T-helper 1 cell treated with Interleukin-12 subunit alpha and Interleukin-12 subunit beta and Interleukin-4 antibody, amounts not matched to agents 30 μg/mL and 1 μg/mL, for 36 hours (primary cell): ENCODE results near the gene BMAL1.
"Not testable (repeated sequence)": the region's sequence is repeated elsewhere in the genome, so short reads cannot be mapped to it uniquely, and the experiment has no call there.

ENCODE experiments used
- H3K27ac Mint-ChIP-seq: one replicate; pipeline ENCODE4 v1.8.0; 2021; ENCODE audit warnings: mild to moderate bottlenecking, mixed read lengths
- H3K27me3 Mint-ChIP-seq: one replicate; pipeline ENCODE4 v1.8.0; 2021; ENCODE audit warnings: low read depth, mixed read lengths
- H3K36me3 Mint-ChIP-seq: one replicate; pipeline ENCODE4 v1.8.0; 2021; ENCODE audit warnings: low read depth, mixed read lengths
- H3K4me1 Mint-ChIP-seq: one replicate; pipeline ENCODE4 v1.8.0; 2021; ENCODE audit warnings: low read depth, mixed read lengths
- H3K4me3 Mint-ChIP-seq: one replicate; pipeline ENCODE4 v1.8.0; 2021; ENCODE audit warnings: mild to moderate bottlenecking, moderate library complexity, mixed read lengths
- H3K9me3 Mint-ChIP-seq: one replicate; pipeline ENCODE4 v1.8.0; 2021; ENCODE audit warnings: mixed read lengths

Gene BMAL1

DNA sequence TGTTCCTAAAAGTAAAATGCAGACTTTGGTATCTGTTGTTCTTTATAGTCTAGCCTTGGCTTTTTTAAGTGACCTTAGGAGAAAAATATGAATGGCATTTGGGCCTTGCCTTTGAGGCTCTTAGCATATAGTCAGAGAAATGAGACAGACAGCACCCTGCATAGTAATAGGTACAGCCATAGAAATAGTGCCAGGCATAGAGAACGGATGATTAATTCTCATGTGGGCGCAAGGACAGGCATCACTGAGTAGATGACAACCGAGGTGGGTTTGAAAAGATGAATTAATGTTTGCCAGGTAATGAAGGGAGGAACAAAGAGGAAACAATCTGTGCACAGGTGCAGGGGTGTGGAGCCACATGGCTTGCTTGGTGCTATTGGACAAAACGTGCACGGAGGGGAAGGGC lies 90.5 kb downstream of the BMAL1 start:
- H3K27ac Mint-ChIP-seq, result peak overlapping the region; percentile 4
- H3K27me3 Mint-ChIP-seq, result no peaks in the 10 kb centered on the region
- no peaks in the 10 kb centered on the region for H3K9me3 Mint-ChIP-seq
- peaks cover 34% of the 10 kb centered on the region for H3K36me3 Mint-ChIP-seq
- H3K4me1 Mint-ChIP-seq, result no peaks in the 10 kb centered on the region
- no peak overlapping the region for H3K4me3 Mint-ChIP-seq

DNA sequence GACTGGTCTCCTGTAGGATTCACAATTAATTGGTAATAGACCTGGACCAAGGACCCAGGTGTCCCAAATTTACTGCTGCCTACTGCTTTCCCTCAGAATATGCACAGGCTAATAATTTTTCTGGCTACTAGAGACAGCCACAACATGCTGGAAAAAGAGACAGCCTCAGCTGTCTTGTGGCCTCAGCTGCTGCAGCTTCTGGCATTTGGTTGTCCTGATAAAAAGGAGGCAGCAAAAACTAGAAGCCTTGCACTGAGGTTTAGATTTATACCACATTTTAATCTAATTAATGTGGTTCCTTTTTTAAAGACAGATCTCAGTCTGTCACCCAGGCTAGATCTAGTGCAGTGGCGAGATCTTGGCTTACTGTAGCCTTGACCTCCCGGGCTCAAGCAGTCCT lies 95.6 kb downstream of the BMAL1 start:
- no peaks in the 10 kb centered on the region for H3K9me3 Mint-ChIP-seq
- no peak overlapping the region for H3K4me3 Mint-ChIP-seq
- H3K36me3 Mint-ChIP-seq, result peaks cover 34% of the 10 kb centered on the region
- H3K4me1 Mint-ChIP-seq, result no peaks in the 10 kb centered on the region
- H3K27me3 Mint-ChIP-seq, result no peaks in the 10 kb centered on the region
- H3K27ac Mint-ChIP-seq, result no peak overlapping the region

DNA sequence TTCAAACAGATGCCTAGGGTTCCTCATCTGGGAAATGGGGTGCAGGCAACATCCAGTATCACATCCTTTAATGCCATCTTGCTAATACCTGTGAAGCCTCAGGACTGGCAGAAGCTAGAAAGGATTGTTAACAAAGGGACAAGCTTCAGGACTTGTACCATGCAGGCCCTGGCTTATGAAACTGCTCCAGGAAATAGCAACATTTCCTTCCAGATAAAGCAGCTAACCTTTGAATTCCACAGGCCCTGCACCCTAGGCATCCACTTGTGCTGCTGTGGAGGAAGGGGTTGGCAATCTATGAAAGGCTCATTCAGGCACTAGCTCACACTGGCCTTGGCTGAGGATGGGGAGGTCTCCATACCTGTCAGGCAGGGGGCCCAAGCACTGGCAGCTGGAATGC lies 98.2 kb downstream of the BMAL1 start:
- H3K9me3 Mint-ChIP-seq, result no peaks in the 10 kb centered on the region
- H3K27ac Mint-ChIP-seq, result no peak overlapping the region
- no peak overlapping the region for H3K4me3 Mint-ChIP-seq
- no peaks in the 10 kb centered on the region for H3K27me3 Mint-ChIP-seq
- H3K36me3 Mint-ChIP-seq, result peaks cover 35% of the 10 kb centered on the region
- H3K4me1 Mint-ChIP-seq, result no peaks in the 10 kb centered on the region

DNA sequence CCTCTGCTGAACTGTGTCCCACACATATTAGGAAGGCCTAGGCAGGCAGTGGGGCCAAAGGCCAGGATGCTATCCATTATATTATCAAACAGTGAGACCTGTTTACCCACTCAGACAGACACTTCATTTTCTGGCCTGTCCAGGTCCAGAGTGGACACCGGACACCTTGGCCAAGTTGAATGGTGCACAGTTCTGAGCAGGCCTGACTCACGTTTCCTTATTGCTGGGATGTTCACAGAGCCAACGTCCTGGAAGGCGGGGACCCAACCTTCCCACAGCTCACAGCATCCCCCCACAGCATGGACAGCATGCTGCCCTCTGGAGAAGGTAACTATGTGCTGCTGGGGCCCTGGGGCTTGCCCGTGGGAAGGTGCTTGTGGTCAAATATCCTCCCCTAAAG lies 98.8 kb downstream of the BMAL1 start:
- H3K36me3 Mint-ChIP-seq, result peaks cover 40% of the 10 kb centered on the region
- H3K4me3 Mint-ChIP-seq, result no peak overlapping the region
- H3K9me3 Mint-ChIP-seq, result no peaks in the 10 kb centered on the region
- no peaks in the 10 kb centered on the region for H3K4me1 Mint-ChIP-seq
- H3K27me3 Mint-ChIP-seq, result no peaks in the 10 kb centered on the region
- no peak overlapping the region for H3K27ac Mint-ChIP-seq

DNA sequence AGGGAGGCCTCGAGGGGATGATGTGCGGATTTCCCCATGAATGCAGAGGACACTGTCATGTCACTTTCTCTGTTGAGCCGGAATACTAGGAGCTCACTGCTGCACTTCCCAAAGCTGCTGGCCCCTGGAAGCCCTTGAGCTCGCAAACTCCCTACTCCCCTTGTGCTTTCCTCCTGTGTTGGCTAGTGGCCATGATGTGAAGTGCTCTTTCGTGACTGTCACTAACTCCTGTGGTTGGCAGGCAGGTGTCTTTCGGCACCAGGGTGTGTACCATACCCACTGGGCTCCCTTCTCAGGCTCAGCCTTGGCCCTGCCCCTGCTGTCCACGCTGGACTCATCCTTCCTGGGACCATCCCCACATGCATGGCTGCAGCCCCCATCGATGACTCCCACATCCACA lies 99.2 kb downstream of the BMAL1 start:
- H3K36me3 Mint-ChIP-seq, result peaks cover 43% of the 10 kb centered on the region
- H3K4me1 Mint-ChIP-seq, result no peaks in the 10 kb centered on the region
- H3K27me3 Mint-ChIP-seq, result no peaks in the 10 kb centered on the region
- peak overlapping the region; percentile 3 for H3K27ac Mint-ChIP-seq
- no peaks in the 10 kb centered on the region for H3K9me3 Mint-ChIP-seq
- H3K4me3 Mint-ChIP-seq, result no peak overlapping the region

DNA sequence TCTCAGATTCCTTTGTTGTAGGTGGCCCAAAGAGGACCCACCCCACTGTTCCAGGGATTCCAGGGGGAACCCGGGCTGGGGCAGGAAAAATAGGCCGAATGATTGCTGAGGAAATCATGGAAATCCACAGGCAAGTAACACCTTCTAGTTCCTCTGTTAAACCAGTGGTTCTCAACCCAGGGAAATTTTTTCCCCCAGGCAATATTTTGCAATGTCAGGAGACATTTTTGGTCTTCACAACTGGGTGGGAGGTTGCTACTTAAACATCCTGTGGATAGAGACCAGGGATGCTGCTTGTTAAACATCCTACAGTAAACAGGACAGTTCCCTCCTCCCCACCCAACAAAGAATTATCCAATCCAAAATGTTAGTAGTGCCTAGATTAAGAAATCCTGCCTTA lies 100.7 kb downstream of the BMAL1 start:
- H3K36me3 Mint-ChIP-seq, result peaks cover 53% of the 10 kb centered on the region
- no peaks in the 10 kb centered on the region for H3K27me3 Mint-ChIP-seq
- no peaks in the 10 kb centered on the region for H3K9me3 Mint-ChIP-seq
- no peaks in the 10 kb centered on the region for H3K4me1 Mint-ChIP-seq
- no peak overlapping the region for H3K4me3 Mint-ChIP-seq
- no peak overlapping the region for H3K27ac Mint-ChIP-seq

DNA sequence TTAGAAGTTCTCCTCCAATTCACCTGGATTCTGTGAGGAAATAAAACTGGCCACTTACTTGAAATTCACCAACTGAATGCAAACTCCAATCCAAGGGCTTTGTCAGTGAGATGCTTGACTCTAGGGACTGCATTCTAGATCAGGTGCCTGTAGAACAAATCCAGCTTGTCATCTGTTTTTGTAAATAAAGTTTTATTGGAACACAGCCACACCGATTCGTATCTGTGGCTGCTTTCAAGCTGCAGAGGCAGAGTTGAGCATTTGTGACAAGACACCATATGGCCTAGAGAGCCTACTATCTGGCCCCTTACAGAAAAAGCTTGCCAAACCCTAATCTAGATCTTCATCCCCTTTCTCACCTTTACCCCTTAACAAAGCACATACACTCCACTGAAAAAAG lies 103.1 kb downstream of the BMAL1 start:
- peaks cover 45% of the 10 kb centered on the region for H3K36me3 Mint-ChIP-seq
- no peak overlapping the region for H3K4me3 Mint-ChIP-seq
- H3K27ac Mint-ChIP-seq, result no peak overlapping the region
- no peaks in the 10 kb centered on the region for H3K9me3 Mint-ChIP-seq
- no peaks in the 10 kb centered on the region for H3K4me1 Mint-ChIP-seq
- no peaks in the 10 kb centered on the region for H3K27me3 Mint-ChIP-seq

DNA sequence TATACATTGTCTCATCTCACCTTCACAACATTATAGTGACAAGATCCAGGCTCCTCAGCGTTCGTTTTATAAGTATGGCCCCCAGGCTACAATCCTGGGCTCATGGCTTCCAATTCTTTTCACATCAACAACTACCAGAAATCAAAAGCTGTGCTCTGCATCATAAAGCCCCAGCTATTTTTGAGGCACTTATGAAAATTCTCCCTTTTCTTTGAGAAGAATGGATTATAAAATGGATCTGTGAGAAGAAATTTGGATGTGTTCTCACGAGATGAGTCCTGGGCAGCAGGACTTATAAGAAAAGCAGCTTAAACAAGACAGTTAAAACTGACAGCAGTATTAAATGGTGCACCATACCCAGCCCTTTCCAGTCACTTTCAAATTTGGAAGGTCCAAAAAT lies 105.2 kb downstream of the BMAL1 start:
- Mint-ChIP-seq H3K4me1 (no peaks in the 10 kb centered on the region), H3K27ac (no peak overlapping the region)

DNA sequence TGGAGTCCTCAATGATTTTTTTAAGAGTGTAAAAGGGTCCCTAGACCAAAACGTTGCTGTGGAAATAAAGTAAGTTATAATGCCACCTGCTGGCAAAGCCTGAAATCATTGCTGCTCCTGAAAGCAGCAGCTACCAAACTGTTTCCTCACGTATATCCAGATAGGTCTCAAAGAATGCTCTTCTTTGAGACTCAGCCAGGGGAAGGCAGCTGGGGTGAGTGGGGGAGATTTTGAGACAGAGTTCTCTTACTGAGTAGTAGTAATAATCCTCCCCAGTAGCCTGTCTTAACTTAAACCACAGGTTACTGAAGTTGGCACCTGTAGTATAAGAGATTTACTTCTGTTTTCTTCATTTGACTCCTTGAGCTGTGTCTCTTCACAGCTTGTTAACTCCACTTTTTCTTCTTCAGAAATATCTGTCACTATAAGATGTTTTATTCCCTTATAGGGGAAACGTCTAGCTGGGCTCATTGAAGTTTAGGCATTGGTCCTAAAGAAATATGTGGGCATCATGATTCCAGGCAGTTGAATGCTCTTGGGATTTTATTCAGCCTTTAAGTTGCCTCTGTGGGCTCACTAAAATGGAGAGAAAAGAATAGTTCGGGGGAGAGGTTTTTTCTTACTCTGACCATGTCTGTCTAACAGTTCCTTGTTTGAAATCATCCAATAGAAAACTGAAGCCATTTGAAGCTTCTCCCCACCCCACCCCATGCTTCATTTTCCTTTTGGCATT lies 107.5 kb downstream of the BMAL1 start:
- Mint-ChIP-seq H3K27me3 (no peaks in the 10 kb centered on the region), H3K36me3 (peaks cover 35% of the 10 kb centered on the region)

More for the DNA sequence above, 105.2 kb downstream of the BMAL1 start:
- Mint-ChIP-seq H3K36me3 (peaks cover 40% of the 10 kb centered on the region), H3K27me3 (no peaks in the 10 kb centered on the region), H3K9me3 (no peaks in the 10 kb centered on the region), H3K4me3 (no peak overlapping the region)

DNA sequence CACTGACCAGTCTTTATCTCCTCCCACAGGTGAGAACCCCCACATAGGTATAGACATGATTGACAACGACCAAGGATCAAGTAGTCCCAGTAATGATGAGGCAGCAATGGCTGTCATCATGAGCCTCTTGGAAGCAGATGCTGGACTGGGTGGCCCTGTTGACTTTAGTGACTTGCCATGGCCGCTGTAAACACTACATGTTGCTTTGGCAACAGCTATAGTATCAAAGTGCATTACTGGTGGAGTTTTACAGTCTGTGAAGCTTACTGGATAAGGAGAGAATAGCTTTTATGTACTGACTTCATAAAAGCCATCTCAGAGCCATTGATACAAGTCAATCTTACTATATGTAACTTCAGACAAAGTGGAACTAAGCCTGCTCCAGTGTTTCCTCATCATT lies 109.0 kb downstream of the BMAL1 start:
- no peaks in the 10 kb centered on the region for H3K27me3 Mint-ChIP-seq
- no peak overlapping the region for H3K27ac Mint-ChIP-seq
- H3K36me3 Mint-ChIP-seq, result peaks cover 37% of the 10 kb centered on the region
- H3K4me1 Mint-ChIP-seq, result peaks cover 2% of the 10 kb centered on the region
- H3K4me3 Mint-ChIP-seq, result no peak overlapping the region
- H3K9me3 Mint-ChIP-seq, result no peaks in the 10 kb centered on the region

More for the DNA sequence above, 107.5 kb downstream of the BMAL1 start:
- H3K27ac Mint-ChIP-seq, result no peak overlapping the region
- H3K9me3 Mint-ChIP-seq, result no peaks in the 10 kb centered on the region
- H3K4me1 Mint-ChIP-seq, result peaks cover 2% of the 10 kb centered on the region
- H3K4me3 Mint-ChIP-seq, result no peak overlapping the region

DNA sequence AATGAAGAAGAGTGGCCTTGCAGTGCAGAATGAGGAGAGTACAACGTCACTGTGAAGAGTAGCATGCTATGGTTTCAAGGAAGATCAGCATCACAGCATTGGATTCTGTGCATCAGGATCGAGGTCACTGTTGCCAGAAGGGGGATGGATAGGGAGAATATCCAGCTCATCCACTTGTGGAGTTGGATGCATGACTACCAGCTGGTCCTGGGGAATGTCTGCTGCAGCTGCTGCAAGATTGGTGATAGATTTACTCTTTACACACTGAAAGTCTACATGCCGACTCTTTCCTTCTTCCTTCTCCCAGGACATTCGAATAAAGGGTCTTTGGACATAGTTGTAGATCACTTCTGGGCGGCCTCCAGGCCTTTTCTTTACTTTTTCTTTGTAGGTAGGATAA lies 111.2 kb downstream of the BMAL1 start:
- H3K36me3 Mint-ChIP-seq, result peaks cover 28% of the 10 kb centered on the region

DNA sequence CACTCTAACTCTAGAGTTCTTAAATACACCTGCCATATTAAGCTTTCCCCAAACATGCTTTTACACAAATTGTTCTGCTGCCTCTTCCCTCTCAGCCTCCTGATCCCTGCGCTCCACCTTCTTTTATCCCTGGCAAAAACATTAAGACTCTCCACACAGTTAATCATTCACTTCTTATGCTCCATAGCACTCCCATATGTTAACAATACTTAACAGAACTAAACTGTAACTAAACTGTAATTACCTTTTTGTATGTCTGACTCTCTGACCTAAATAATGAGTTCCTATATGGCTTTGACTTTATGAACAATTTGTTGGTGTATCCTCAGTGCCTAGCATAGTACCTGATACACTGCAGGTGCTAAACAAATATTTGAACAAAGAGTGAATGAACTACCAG lies 113.6 kb downstream of the BMAL1 start:
- Mint-ChIP-seq H3K4me3 (no peak overlapping the region), H3K27me3 (no peaks in the 10 kb centered on the region), H3K27ac (no peak overlapping the region), H3K9me3 (peaks cover under 1% of the 10 kb centered on the region), H3K4me1 (peaks cover 2% of the 10 kb centered on the region), H3K36me3 (peaks cover 21% of the 10 kb centered on the region)

More for the DNA sequence above, 111.2 kb downstream of the BMAL1 start:
- Mint-ChIP-seq H3K27ac (no peak overlapping the region), H3K4me3 (no peak overlapping the region), H3K9me3 (no peaks in the 10 kb centered on the region), H3K4me1 (peaks cover 2% of the 10 kb centered on the region), H3K27me3 (no peaks in the 10 kb centered on the region)

DNA sequence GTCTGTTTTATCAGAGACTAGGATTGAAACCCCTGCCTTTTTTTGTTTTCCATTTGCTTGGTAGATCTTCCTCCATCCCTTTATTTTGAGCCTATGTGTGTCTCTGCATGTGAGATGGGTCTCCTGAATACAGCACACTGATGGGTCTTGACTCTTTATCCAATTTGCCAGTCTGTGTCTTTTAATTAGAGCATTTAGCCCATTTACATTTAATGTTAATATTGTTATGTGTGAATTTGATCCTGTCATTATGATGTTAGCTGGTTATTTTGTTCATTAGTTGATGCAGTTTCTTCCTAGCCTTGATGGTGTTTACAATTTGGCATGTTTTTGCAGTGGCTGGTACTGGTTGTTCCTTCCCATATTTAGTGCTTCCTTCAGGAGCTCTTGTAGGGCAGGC lies 120.7 kb downstream of the BMAL1 start:
- H3K9me3 Mint-ChIP-seq, result peaks cover 27% of the 10 kb centered on the region
- H3K4me1 Mint-ChIP-seq, H3K27me3 Mint-ChIP-seq, H3K4me3 Mint-ChIP-seq, H3K27ac Mint-ChIP-seq: not testable (repeated sequence)
- H3K36me3 Mint-ChIP-seq, result peaks cover 38% of the 10 kb centered on the region

DNA sequence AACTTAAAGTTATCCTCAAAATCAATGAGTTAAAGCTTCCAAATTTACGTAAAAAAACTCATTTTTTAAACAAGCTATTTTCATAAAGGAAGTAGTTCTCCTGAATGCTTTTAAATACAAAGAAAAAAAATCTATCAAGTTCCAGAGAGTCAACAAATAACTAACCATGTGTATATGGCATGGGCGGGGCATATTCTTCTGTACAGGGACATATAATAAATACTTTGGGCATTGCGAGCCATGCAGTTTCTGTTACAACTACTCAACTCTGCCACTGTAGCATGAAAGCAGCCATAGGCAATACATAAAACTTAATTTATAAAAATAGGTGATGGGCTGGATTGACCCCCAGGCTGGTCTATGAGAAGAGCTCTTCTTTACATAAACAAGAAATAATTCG lies 127.6 kb downstream of the BMAL1 start:
- no peaks in the 10 kb centered on the region for H3K27me3 Mint-ChIP-seq
- no peaks in the 10 kb centered on the region for H3K4me1 Mint-ChIP-seq
- H3K27ac Mint-ChIP-seq, result no peak overlapping the region
- peaks cover 27% of the 10 kb centered on the region for H3K36me3 Mint-ChIP-seq
- peaks cover 4% of the 10 kb centered on the region for H3K9me3 Mint-ChIP-seq
- no peak overlapping the region for H3K4me3 Mint-ChIP-seq

DNA sequence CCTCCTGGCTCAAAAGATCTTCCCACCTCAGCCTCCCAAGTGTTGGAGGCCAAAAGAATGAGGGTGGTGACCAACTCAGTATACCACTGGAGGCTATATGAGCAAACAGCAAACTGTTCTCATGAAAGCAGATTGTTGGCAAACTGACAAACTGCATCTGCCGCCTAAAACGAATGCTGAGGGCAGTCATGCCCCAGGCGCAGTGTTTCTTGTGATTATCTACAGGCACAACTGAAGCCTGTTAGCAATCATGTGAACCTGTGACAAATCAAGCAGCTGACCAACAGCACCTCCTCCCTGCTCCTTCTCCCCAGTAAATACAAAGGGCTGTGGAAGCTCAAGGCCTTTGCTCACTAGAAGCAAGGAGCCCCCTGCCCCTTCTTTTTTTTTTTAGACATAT lies 137.6 kb downstream of the BMAL1 start:
- H3K4me3 Mint-ChIP-seq, result no peak overlapping the region
- peaks cover 18% of the 10 kb centered on the region for H3K36me3 Mint-ChIP-seq
- H3K27me3 Mint-ChIP-seq, result no peaks in the 10 kb centered on the region
- H3K4me1 Mint-ChIP-seq, result no peaks in the 10 kb centered on the region
- no peaks in the 10 kb centered on the region for H3K9me3 Mint-ChIP-seq
- H3K27ac Mint-ChIP-seq, result no peak overlapping the region

DNA sequence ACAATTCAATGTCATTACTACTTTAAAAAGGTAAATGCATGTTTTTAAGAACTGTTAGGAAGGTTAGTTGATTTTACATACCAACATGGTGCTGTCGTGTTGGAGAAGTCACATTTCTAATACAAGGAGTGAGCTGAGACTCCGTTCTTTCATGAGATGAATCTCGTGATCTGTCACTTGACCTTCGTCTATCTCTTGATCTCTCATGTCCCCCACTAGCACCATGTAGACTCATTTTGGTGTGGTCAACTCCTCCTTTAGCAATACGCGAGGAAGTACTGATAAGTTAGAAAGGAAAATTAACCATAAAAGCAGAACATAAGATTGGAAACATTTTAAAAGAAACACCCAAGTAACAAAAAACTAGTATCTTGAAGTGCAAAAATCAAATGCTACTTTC lies 144.0 kb downstream of the BMAL1 start:
- Mint-ChIP-seq H3K27ac (no peak overlapping the region), H3K9me3 (peaks cover 2% of the 10 kb centered on the region), H3K36me3 (peaks cover 8% of the 10 kb centered on the region), H3K27me3 (no peaks in the 10 kb centered on the region), H3K4me3 (no peak overlapping the region), H3K4me1 (no peaks in the 10 kb centered on the region)
